Activated naive CD4-positive, alpha-beta T cell (primary cell): ENCODE results near the gene C4orf50.
"Not testable (repeated sequence)": the region's sequence is repeated elsewhere in the genome, so short reads cannot be mapped to it uniquely, and the experiment has no call there.

Source experiments
- DNase-seq, 4 experiments: peaks; one replicate each; lab custom pipeline; 2025; lab: John Stamatoyannopoulos, UW

Gene C4orf50

DNA sequence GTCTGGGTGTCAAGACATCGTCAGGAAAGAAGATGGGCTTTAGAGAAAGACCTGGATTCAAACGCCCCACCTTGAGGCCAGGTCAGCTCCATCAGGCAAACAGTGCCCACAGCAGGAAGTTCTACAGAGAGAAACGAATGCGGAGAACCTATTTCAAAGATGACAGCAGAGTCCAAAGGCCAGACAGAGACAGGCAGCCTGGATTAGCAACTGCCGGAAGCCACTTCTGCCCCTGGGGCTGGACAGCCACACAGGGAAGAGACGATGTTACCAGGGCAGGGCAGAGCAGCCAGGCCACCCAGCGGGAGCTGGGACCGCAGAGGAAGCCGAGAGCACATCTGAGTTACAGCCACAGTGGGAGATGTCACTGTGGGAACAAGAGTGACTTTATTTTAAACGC is 1.2 kb downstream of the C4orf50 start:
- DNase-seq: no peak

DNA sequence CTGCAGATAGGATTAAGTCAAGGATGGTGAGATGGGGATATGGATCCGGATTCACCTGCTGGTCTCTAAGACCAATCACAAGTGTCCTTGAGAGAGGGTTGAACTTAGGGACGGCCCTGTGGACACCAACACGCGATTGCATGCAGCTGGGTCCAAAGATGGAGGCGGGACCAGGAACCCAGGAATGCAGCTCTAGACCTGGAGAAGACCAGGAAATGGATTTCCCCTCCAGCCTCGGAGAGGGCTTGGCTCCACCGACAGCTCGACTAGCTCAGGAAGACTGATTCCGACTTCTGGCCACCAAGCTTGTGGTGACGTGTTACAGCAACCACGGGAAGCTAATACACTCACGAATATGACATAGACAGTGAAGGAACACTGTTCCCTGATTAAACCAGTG is 4.7 kb downstream of the C4orf50 start:
- DNase-seq: no peak

DNA sequence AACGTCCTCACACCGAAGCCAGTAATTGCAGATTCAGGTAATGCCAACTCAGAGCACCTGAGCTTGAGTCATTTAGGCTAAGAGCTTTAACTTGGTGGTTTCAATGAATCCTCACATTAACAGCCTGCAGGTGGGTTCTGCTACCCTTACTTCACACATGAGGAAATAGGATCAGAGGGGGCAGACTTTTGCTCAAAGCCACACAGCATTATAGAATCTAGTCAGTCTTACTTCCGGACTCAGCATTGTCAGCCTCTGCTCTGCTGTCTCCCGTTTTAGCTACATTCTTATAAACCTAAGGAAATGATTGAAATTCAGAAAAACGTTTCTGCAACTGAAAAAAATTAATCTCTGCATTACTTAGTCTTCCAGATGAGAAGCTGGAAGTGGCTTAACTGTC is 6.0 kb downstream of the C4orf50 start:
- DNase-seq: no peak

DNA sequence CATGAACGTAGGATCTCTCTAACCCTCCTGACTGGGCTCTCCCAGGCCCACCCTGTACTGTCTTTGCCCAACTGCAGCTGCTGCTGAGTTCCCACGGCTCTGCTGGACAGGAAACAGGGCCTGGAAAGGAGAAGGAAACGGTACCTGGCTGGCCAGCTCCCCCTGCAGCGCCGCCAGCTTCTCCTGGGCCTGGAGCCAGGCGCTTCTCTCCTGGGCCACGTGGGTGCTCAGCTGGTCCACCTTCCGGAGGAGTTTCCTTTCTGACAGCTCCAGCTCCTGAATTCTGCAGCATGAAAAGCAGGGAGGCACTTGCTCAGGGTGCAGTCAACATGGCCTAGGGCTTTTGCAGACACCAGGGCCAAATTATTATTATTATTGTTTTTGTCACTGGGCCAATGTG is 6.5 kb downstream of the C4orf50 start:
- DNase-seq: no peak

DNA sequence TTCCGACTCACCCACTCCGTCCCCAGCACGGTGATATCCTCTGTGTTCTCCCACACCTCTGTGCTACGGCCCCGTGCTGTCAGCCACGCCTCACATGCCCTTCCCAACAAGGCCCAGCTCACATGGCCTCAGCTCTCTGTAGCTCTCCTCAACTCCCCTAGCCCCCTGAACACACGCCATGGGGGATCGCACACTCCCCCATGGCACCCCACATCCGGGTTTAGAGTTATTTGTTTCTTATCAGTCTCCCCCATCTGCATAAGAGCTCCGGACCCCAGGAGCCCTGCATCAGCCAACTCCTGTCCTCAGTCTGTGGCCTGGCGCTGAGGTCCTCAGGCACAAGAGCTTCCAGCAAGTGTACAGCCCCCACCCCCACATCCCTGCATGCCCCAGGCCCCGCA is 7.0 kb downstream of the C4orf50 start:
- DNase-seq: no peak

DNA sequence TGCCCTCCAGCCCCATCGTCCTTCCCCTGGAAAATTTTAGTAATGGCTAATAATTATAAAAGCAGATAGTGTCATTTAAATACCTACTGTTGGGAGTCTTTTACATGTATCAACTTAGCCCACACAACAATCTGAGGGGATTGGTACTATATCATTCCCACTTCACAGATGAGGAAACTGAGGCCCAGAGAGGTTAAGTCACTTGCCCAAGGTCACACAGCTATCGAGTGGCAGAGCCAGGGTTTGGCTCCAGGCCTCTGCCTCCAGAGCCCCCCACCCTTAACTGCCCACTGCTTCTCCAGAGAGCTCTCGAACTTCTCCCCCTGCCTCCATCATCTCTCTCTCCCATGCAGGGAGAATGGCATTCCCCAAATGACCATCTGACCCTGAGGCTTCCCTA is 7.4 kb downstream of the C4orf50 start:
- DNase-seq: no peak

DNA sequence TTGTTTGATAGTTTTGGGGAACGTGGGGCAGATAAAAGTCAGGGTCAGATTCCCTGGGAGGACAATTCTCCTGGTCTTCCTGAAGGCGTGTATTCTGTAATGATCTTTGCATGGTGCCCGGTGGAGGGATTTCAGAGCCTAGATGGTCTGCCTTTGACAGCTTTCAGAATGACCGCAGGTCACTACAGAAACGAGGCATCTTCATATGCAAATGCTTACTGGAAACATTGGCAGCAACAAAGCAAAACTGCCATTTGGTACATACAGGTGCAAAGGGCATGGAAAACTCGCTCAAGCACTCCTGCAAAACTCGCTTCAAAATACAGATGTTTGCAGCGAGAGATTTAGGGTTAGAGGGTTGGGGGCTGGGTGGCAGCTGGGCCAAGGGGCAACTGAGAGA is 8.8 kb downstream of the C4orf50 start:
- DNase-seq: no peak

DNA sequence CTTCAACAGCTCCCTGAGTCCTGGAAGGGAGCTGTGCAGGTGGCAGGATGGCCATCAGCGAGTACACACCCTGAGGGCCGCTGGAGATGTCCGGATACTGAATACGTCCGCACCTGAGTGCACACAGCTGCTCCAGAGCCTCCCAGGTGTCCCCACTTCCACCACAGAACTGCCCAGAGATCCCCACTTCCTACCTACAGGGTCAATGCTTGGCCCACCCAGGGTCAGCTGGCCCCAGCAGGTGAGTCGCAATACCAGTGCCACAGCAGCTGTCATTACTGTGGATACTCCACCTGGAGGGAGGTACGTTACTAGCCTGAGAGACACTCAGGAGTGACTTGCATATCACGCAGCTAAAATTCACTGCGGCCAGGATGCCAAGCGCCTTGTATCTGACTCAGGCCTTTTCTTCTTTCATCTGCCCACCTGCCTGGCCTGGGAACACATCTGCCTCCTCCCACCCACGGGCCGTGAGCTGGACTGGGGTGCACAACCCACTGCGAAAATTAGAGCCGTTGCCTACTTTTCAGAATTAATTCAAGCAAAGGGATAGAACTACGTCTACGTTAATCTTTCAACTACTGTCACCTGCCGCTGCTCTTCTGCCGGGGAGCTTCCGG is 9.4 kb downstream of the C4orf50 start:
- DNase-seq: no peak

DNA sequence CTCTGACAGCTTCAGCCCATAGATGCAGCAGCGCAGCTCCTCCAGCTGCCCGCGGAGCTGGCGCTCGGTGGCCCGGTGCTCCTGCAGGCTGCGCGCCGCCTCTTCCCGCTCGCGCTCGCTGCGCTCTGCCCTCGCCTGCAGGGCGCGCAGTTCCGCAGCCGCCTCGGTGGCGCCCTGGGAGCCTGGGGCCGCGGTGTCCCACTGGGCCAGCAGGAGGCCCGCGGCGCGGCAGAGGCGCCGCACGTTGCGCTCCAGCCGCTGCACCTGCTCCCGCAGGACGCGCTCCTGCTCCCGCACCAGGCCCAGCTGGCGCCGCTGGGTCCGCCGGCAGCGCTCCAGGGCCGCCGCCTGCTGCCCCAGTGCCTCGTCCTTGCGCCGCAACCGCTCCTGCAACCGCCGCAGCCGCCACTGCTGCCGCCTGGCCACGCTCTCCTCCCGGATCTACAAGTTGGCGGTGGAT is 10.1 kb downstream of the C4orf50 start:
- no peak for DNase-seq

DNA sequence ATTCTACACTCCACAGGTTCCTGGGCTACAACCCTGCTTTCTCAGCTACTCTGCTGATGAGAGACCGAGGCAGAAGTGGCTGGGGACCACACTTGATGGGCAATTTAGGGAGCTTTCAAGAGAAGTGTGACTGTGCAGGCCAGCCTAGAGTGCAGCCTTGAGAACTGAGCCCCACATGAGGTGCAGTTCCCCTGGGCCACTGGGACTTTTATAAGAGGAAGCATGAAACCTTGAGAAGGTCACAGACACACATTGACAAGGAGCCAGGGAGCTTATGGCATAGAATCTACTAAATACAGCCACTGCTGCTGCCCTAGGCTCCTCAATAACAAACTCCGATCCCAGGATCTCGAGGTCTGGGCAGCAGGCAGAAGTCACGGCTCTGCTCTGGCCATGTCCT is 13.1 kb downstream of the C4orf50 start:
- no peak for DNase-seq

DNA sequence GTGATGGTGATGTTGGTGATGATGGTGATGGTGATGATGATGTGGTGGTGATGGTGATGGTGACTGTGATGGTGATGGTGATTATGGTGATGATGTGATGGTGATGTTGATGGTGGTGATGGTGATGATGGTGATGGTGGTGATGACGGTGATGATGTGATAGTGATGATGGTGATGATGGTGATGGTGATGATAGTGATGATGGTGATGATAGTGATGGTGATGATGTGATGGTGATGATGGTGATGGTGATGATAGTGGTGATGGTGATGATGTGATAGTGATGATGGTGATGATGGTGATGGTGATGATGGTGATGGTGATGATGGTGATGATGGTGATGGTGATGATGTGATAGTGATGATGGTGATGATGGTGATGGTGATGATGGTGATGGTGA is 14.7 kb downstream of the C4orf50 start:
- DNase-seq: not testable (repeated sequence)

DNA sequence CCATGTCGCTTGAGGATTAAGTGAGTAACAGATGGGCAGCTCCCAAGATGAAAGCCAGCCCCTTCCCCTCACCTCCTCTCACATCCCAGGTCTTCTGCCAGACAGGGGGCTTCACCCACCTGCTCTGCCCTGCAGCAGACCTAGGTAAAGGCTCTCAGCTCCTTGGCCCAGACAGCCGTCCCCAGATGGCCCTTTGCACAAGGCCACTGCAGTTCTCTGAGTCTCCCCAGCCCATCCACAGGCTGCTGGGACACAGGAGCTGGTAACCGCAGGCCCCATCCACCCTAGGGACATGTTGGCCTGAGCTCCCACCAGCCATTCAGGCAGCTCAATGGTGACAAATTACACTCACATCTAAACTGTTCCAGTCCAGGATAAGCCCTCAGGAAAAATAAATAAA is 15.3 kb downstream of the C4orf50 start:
- no peak for DNase-seq

DNA sequence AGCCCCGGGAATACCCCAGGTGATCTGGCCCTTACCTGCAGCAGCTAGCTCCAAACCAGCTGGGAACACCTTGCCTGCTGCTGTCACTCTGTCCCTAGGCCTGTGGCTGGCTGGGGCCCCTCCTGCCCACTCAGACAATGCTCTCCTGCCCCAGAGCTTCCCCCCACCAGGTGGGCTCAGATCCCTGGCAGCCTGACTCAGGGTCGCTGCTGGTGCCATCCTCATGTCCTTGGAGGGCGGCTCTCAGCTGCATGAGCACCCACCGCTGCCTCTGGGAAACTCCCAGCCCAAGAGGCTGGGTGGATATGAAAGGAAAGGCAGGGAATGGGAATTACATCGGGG is 15.8 kb downstream of the C4orf50 start:
- no peak for DNase-seq

DNA sequence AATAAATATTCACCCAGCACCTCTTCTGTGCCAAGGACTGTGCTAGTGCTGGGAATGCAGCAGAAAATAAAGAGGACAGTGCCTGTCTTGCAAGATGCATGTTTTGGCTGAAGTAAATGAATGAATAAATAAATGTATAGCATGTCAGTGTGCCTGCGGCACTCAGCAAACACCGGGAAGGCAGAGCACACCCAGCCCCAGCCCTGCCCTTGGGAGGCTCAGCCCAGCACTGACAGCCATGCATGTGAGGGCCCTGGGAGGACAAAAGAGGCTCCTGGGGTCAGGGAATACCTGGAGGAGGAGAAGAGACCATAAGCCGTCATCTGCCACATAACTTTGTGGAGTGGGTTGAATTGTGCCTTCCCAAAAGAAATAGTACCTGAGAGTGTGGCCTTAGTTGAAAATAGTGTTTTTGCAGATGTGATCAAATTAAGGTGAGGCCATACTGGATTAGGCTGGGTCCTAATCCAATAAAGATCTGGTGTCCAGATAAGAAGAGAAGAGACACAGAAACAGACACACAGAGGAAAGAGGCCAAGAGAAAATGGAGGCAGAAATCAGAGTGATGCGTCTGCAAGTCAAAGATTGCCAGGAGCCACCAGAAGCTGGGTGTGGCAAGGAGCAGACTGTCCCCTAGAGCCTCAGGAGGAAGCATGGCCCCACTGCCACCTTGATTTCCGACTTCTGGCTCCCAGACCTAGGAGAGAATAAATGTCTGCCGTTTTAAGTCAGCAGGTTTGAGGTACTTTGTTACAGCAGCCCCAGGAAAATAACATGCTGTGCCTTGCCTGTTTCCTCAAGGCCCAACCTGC is 16.3 kb downstream of the C4orf50 start:
- no peak for DNase-seq

DNA sequence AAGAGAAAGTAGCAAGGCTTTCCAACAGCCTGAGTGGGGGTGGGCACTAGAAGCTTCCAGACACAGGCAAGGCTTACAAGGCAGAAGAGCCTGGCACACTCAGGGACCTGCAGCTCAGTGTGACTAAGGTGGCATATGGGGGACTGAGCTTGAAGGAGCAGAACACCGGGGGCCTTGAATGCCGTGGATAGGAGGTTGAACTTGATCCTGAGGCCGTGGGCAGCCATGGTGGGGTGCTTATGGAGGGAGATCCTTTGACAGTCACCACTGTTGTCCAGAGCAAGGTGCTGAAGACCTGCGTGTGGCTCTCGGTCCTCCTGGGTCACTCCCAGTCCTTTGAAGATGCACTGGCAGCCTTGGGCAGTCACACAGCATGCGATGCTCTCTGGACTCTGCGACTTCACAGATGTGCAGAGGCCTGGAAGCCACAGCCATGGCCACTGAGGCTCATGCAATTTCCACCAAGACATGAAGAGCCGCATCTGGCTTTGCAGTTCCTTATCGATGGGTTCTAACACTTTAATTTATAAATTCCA is 18.3 kb downstream of the C4orf50 start:
- no peak for DNase-seq

DNA sequence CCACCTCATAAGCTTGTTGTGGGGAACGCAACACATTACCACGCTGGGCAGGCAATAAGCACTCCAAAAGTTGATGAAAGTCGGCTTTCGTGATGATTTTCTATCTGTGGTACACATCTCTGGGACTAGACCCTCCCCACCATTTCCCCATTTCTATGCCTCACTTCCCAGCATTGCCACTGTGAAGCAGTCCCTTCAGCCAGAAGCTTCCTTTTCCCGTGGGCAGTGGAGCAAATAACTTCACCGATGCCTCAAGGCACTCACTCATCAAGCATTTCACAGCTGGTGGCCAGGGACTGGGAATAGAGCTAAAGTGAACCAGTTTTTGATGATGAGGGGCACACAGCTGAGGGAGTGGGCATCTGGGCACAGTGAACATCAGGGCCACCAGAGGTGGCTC is 18.9 kb downstream of the C4orf50 start:
- no peak for DNase-seq

DNA sequence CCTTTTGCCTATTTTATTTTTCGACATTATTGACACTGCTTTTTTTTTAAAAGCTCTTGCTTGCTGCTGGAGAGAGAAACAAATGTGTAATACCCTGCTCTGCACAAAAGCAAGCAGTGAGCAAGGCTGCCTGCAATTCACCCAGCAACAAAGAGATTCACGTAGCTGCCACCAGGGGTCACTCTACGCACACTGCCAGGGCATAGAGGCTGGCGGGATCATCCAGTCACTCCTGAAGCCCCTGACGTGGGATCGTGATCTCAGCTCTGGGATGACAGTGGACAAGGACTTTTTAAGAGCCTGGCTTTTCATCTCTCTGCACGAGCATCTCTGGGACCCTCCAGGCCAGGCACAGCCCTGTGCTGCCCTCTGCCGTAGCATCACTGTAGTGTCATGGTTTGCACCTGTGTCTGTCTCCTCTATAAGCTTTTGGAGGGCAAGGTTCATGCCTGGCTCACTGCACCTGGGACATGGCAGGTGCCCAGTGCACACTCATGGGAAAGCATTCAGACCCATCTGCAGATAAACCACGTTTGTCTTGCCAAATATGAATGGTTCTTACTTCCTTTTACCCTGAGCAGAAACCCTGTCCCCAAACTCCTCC is 19.8 kb downstream of the C4orf50 start:
- DNase-seq: no peak

DNA sequence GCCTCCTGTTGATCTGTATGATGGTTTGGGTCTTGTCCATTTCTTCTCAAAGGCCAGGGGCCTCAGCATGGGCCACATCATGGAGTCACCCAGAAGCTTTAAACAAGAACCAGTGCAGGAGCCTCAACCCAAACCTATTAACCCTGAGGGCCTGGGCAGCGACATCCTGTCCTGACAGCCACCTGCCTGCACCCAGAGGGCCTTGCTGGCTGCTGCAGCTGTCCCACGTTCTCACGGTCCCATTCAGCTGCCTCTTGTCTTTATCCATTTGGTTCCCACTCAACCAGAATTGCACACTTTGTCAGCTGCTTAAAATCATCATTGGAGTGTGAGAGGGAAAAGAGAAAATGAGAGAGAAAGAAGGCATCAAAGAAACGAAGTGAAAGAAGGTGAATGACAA is 21.6 kb downstream of the C4orf50 start:
- DNase-seq: no peak

DNA sequence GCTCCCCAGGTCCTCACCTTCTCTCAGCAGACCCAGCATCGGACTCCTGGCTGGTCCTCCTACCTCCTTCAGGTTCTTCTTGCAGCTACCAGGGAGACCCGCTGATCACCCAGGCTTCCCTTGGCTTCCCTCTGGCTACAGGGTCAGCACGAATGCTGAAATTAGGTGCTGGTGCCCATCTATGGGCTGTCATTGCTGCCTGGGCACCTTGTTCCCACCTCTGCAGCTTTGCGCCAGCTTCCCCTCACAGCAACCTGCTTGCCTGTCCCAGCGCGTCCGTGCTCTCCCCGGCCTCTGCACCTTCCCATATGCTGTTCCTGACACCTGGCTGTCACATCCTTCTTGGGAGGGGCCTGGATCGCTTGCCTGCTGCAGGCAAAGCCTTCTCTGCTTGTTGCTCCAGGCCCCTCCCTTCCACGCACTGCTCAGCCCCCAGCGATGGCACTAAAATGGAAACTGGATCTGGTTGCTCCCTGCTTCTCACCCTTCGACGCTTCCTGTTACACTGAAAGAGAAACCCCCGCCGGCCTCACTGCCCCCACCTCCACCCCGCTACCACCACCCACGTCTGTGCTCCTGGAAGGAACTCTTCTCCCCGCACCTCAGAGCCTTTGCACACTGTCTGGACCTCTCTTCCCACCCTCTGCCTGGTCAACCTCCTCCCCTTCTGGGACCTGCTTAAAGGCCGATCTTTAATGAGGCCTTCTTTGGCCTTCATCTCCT is 22.2 kb downstream of the C4orf50 start:
- no peak for DNase-seq

DNA sequence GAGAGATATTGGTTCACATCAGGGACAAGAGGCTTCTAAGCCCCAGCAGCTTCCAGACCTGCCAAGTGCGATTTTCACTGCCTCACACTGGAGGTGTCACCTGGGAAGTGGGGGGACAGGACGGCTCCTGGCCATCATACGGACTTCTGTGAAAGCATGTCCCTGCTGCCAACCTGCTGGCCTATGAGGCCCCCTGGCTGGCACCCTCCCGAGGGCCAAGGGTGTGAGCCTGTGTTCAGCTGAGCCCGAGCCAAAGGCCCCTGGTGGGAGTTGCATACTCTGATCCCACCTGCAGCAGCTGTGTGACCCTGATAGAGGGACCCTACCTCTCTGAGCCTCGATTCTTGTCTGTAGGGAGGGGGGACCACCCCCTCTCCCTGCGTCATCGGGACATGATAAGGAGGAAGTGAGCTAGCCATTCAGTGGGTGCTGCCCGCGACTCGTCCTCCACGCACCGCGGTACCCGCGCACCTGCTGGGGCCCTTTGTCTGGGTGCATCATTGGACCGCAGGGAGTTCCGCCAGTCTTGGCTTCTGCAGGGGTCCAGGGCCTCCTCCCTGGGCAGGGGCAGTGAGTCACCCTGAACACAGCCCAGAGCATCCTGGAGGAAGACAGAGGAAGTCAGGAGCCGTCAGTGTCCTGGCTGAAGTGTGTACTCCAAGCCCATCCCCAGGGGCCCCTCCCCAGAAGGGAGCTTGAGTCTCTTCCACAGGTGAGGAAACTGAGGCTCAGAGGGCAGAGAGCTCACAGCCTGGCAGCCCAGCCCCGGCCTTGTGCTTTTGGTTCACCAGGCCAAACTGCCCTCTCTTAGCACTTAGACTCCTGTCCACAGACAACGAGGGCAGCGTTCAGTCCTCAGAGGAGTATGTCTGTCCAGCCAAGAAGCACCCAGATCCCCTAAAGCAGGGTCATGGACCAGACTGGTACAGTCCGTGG is 24.1 kb downstream of the C4orf50 start:
- DNase-seq: no peak

DNA sequence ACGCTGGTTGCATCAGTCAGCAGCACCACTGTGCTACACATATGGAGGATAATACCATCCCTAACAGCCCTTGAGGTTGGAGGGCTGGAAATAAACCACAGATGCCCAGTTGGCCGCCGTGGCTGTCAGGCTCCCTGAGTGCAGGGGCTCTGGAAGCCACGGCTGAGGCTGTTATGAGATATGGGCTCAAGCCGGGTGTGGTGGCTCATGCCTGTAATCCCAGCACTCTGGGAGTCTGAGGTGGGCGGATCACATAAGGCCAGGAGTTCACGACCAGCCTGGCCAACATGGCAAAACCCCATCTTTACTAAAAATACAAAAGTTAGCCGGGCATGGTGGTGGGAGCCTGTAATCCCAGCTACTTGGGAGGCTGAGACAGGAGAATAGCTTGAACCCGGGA is 24.9 kb downstream of the C4orf50 start:
- not testable (repeated sequence) for DNase-seq
